Stimulated activated naive CD4-positive, alpha-beta T cell (primary cell): Measurements from ENCODE around the gene C6orf89.
"Not testable (repeated sequence)": the region's sequence is repeated elsewhere in the genome, so short reads cannot be mapped to it uniquely, and the experiment has no call there.

Source experiments
- DNase-seq, 6 experiments: peaks; one replicate each; lab custom pipeline; 2025; lab: John Stamatoyannopoulos, UW

The C6orf89 gene

DNA sequence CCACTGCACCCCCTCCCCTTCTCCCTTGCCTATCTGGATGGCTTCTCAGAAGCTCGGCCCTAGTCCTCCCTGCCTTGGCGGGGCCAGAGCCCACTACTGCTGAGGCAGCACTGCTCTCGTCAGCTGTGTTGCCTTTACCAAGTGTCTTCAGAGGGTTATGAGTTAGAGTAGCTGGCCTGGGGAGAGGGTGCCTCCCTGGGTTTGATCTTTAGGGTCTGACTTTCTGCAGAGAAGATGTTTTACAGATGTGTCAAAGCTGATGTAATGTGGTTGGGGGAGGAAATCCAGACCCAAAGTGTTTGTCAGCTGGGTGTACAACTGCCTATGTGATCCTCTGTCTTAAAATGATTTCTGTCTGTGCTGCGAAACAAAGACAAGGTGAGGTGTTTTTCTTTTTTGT lies 38.4 kb downstream of the C6orf89 start:
- DNase-seq, result no peak

DNA sequence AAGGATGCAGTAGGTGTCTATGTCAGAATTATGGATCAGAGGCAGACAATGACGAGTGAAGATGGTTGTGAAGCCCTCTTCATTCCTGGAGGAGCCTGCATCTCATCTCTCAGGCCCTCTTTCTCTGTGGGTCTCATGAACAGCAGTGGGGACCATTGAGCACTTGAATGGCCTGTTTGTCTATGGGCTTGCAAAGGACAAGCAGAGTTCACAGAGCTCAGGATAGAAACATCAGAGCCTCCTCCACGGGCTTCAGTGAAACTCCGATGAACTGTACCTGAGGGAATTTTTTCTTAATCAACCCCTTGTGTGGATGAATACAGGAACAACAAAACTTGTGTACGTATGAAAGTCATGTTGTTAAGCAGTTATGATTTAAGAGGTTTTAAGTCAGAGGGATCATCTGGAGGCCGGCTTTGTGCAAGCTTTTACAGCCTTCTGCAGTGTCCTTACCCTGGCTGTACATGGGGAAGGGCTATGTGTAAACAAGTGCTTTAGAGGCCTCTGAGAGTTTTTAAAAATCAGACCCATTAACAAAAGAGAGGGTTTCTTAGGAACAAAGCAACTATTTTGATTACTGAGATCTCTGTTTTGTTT lies 39.1 kb downstream of the C6orf89 start:
- DNase-seq, result no peak

DNA sequence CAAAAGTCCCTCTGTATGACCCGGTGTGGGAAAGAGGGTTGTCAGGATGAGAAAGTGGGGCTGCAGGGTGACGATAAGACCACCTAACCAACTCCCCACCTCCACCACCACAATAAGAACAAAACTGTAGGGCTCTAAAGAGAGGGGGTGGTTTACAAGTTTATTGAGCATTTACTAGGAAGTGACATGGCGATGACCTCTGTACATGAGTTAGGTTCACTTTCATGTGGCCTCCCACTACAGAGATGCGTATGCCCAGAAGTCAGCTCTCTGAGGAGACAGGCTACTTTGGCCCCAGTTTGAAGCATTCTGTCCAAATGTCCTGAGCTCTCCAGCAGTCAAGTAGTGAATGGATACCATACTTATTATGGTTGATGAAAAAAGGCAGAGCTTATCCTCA lies 40.1 kb downstream of the C6orf89 start:
- no peak for DNase-seq

DNA sequence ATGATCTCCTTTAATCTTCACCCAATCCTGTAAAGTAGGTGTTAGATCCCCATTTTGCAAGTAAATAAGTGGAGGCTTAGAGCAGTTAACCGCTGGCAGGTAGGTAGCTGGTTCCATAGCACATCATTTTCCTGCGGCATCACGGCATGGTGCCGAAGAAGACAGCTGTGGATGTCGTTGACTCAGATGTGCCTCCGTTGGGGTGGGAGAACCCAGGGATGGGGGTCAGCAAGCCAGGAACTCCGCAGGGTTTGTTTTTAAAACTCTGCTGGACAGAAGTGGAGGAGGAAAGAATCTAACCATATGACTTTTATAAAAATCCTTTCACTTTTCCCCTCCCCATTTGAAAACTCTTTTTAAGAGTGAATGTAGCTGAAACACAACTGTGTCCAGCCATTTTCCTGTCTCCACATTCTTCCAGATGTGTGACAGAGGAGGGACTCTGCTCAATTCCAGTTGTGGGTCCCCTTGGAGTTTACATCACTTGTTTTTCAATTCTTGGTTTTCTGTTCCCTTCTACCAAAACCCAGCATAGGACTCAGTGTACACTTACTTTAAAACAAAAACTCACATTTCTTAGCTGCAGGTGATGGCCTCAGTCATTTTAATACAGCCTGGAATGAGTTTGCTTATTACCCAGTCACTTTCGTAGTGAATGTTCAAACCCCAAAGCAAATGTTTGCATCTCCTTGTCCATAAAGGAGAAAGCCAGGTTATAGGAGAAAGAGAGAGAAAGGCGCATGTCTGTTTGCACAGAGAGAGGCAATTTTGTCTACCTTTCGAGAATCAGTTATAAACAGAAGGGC lies 41.2 kb downstream of the C6orf89 start:
- DNase-seq, result no peak

DNA sequence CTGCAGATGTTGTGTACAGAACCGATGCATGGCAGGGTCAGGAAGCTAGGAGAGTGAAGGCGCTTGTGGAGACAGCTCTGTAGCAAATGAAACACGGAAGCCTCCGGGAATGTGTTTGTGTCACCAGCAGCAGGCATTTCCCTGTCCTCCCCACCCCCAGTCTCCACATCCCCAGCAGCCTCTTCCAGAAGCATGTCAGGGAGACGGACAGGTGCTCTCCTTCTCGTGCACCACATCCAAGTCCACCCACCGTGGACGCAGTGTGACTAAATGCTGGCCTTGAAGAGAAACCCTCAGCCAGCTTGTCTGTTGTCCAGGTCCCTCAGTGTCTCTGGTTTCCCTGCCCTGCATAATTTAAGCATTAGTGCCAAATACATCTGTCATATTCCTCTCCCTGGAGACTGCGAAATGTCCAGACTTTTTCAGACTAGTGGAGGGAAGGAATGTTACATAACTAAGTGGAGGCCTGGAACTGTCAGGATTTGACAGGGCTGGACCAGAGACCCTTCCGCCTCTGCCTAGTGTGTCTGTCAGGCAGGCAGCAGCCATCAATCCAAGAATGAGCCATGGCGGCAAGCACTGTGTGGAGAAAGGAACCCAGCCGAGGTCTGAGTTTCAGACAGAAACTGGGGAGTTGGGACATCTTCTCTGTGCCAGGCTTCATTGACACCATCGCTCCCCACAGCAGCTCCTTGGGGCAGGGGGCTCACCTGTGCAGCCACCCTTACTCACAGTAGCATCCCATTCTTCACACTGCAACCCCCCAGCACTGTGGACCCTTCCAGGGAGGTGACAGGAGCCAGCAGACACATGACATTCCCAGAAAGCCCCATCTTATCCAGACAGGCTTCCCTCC lies 42.2 kb downstream of the C6orf89 start:
- no peak for DNase-seq

DNA sequence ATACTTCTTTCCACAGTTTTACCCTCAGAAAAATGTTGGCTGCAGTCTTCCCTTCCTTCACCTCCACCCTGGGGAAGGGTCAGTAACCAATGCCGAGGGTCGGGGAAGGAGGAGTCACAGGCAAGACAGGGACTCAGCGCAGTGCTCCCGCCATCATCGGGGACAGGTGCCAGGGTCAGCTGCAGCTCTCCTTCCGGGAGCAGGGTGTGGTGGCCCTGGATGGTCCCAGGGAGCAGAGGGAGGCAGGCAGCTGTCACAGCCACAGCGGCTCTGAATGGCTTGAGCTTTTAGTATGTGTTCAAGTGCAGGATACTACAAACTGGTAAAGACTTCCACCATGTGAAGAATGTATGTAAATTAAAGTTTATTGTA lies 42.8 kb downstream of the C6orf89 start:
- no peak for DNase-seq

DNA sequence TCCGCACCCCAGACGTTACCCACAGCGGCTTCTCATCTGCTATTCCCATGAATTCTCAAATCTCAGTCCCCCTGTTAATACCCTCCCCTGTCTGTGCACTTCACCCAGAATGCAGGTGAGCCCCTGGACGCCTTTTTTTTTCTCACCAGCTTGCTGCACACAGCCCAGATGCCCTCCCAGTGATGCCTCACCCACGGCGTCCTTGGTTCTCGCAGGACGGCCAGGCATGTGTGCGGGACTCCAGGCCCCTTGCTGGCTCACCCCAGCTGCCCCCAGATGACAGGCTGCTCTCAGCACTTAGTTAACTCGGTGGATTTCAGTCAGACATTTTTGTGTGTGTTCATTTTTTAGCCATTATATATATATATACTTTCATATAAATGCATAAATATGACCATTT lies 43.4 kb downstream of the C6orf89 start:
- DNase-seq, result no peak

DNA sequence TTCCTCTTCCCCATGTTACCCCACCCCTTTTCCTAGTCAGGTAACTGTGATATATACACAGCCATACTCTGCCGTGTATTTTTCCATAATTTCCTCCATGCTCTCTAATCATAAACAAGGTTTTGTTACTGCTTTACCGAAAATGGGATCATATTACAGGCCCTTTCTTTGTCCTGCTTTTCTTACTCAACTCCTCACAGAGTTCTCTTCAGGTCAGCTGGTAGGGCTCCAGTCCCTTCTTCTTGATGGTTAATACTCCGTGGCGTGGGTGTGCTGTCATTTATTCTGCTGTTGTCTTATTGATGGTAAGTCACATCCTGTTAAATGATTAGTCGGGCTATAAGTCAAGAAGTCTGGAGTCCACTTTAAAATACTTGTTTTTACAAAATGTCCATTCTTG lies 43.9 kb downstream of the C6orf89 start:
- no peak for DNase-seq

DNA sequence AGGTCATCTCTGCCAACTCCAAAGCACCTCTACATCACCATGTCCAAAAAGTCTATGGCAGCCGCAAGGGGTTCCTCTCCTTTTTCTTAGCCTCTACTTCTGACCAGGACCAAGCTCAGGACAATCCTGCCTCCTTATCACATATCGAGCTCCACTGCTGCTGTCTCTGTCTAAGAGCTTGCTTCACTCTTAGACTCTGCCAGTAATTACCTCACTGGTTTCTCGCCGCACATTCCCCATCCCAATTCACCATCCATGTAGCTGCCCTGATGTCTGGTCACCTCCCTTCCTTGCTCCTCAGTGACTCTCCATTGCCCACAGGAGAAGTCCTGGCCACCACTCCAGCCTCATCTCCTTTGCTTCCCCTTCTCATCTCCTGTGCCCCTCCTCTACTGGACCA lies 44.7 kb downstream of the C6orf89 start:
- no peak for DNase-seq

DNA sequence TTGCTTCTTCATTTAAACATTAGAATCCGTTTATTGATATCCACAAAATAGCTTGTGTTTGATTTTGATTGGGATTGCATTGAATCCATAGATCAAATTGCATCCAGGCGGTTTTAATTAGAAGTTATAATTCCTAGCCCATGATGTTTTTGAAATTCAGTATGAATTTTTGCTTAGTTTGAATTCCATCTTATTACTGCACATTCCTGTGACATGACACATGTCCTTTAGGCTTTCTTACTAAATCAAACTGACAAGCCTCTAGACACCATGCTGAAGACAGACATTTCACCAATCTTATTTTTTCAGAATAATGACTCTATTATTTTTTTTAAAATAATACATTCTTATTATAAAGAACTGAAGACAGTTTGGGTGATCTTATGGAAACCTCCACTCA lies 47.4 kb downstream of the C6orf89 start:
- no peak for DNase-seq

DNA sequence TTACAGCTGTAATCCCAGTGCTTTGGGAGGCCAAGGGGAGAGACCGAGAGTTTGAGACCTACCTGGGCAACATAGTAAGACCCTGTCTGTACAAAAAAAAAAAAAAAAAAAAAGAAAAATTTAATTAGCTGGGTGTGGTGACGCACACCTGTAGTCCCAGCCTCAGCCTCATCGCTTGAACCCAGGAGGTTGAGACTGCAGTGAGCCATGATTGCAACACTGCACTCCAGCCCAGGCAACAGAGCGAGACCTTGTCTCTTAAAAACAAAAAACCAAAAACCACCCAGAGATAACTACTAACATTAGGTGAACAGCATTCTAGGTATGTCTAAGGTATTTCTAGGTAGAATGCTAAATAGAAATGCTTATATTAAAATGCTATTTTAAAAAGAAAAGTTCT lies 47.8 kb downstream of the C6orf89 start:
- DNase-seq, result no peak

DNA sequence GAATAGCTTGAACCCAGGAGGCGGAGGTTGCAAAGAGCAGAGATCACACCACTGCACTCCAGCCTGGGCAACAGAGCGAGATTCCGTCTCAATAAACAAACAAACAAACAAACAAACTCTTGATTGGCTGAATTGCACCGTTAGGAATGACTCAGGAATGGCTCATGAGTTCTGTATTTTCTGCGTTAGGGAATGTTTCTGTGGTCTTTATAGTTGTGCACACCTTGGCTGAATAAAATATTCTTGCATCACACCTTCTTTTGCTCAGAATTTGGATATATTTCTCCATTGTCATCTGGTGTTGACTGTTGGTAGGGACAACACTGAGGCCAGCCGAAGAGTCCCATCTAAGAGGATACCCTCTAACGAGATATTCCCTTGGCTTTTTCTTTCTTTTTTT lies 49.1 kb downstream of the C6orf89 start:
- DNase-seq, result no peak

DNA sequence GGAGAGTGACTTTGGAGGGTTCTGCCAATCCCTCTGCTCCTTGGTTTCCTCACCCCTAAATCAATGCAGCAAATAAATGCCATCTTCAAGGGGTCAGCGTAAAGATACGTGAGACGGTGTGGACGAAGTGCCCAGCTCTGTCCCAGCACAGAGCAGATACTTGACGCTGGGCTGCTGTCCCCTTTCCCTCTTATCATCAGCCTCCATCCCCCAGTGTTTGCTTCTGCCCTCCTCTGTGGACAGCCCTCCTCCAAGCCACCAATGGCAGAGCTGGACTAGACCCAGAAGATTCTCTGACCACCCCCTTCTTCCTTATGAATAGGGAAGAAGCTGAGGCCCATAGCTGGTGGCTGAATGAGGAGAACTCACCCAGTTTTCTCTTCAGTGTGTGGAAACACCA lies 51.1 kb downstream of the C6orf89 start:
- DNase-seq, result no peak

DNA sequence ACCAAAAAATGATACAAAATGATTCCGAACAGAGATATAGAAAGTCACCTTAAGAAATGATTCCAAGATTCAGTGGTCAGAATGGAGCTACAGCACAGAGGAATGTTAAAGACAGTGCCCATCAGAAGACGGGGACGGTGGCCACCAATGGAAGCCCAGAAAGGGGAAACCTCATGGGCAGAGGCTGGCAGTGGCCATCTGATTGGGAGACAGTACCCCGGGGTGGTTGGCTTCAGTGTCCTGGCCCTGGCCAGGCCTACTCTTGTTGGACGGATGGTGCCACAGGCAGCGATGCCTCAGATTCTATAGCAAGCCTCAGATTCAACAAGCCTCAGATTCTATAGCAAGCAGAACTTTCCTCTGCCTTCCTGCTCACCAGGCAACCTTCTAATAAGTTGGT lies 52.1 kb downstream of the C6orf89 start:
- DNase-seq, result no peak

DNA sequence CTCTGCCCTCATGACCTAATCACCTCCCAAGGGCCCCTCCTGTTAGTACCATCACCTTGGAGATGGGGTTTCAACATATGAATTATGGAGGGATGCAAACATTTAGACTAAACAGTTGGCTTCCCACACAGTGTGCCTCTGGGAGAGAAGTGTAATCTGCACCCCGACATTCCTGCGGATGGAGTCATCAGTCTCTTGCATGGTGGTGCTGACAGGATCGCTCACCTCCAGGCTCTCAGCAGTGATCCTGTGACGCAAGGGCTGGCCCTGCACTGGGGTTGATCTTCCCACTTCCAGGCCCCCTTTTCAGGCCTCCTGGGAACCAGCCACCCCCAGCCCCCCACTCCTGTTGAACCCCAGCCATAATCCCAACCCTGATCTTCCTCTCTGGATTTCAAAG lies 52.8 kb downstream of the C6orf89 start:
- DNase-seq, result no peak

DNA sequence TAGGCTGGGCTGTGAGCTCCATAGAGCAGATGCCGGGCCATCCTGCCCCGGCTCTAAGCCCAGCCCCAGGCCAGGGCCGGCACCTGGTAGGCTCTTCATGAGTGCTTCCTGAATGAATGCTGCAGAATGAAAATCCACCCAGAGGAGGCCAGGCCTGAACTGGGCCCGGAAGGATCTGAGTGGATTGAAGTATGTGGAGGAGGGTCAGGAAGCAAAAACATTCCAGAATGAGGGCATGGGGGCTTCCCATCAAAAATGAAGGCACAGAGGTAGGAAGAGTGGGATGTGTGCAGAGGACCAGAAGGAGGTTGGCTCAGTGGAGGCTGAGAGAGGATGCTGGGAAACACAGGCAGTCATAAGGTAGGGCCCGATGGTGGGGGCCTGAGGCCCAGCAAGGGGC lies 53.3 kb downstream of the C6orf89 start:
- DNase-seq, result not testable (repeated sequence)

DNA sequence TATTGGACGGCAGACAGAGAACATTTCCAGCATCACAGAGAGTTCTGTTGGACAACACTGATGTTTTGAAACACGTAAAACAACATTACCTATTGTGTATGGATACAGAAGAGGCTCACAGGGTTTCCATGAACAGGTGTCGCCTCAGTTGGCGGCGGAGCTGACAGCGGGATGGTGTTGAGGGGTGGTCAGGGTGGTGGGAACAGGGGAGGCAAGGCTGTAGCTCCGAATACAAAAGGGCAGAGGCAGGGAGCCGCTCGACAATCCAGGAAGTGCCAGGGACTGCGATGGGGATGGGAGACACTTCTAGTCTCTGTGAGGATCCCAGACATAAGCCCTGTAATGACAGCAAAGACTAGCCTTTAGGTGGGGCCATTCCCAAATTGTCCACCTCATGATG lies 54.3 kb downstream of the C6orf89 start:
- no peak for DNase-seq

DNA sequence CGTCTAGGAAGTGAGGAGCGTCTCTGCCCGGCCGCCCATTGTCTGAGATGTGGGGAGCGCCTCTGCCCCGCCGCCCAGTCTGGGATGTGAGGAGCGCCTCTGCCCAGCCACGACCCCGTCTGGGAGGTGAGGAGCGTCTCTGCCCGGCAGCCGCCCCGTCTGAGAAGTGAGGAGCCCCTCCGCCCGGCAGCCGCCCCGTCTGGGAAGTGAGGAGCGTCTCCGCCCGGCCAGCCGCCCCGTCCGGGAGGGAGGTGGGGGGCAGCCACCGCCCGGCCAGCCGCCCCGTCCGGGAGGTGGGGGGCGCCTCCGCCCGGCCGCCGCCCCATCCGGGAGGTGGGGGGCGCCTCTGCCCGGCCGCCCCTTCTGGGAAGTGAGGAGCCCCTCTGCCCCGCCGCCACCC lies 55.8 kb downstream of the C6orf89 start:
- not testable (repeated sequence) for DNase-seq

DNA sequence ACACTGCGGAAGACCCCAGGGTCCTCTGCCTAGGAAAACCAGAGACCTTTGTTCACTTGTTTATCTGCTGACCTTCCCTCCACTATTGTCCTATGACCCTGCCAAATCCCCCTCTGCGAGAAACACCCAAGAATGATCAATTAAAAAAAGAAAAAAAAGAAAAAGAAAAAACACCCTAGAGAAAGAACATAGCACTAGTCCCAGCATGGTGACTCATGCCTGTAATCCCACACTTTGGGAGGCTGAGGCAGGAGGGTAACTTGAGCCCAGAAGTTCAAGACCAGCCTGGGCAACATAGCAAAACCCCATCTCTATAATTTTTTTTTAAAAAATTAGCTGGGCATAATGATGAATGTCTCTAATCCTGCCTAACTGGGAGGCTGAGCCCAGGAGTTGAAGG lies 56.6 kb downstream of the C6orf89 start:
- DNase-seq, result not testable (repeated sequence)

DNA sequence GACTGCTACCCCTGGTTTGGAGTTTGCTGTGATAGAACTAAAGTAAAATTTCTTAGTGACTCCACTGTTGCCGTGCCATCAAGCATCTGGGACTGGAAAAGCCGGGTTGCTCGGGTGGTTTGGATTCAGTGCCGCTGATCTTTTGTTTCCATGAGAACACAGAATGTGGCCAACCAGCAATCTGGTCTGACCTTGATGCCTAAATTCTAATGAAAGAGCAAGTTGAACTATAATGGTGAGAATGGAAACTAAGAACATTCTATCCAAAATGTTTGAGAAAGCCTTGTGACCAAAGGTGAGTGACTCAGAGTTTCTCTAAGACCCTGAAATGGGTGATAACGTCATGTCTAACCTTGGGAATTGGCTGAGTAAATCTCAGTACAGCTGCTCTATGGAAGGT lies 58.9 kb downstream of the C6orf89 start:
- no peak for DNase-seq

DNA sequence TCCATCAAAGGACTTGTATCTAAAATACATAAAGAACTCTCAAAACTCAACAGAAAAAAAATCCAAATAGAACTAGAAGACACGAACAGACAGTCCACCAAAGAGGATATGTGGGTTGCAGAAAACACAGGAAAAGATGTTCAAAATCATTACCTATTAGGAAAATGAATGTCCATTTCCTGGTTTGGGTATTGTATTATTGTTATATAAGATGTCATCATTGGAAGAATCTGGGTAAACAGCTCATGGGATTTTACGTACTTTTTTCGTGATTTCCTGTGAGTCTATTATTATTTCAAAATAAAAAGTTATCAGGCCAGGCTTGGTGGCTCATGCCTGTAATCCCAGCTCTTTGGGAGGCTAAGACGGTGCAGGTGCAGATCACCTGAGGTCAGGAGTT lies 59.5 kb downstream of the C6orf89 start:
- DNase-seq, result no peak

DNA sequence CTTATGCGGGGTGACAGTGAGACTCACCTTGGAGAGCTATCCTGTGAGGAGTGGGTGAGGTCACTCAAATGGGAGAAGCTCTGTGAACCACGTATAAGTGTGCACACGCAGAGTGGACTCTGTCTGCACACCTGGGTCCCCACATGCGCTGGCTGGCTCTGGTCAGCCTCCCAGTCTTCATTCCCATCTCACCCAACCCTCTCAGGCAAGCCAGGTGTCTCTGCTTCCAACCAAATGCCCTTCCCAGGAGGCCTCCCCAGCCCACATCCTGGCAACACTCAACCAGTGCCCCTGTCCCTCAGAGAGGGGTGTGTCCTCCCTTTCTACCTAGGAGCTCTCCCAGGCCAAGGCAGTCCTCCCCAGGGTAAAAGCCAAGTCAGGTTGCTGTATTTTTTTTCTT lies 60.8 kb downstream of the C6orf89 start:
- DNase-seq, result no peak
